ENCODE results near the gene PHACTR1. TPM values are rescaled to one million over a fixed set of nuclear protein-coding genes. Genes with fewer than 3 reads are reported as not detected.
A peak's percentile ranks its signal among the peaks of the same experiment; 100 is the strongest.

PHACTR1 gene
- total and polyA plus RNA-seq, 2 of the 4 experiments (the other 2 are of a cell fraction), result not detected

DNA sequence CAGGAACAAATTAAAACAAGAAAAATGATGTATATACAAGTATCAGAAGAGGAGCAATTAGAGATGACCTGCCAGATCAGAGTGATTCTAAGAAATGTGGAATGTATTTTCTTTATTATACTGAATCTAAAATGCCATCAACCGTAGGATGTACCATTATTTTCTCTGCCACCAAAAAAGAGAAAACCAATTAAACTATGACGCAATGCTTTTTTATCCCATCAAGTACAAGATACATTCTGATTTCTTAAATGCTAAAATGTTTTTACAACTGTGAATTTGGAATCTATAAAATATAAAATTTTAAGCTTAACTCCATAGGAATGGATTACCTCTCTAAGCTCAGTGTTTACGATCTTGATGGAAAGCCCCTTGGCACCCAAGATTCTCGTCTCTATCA lies 85.9 kb downstream of the PHACTR1 start:
- Histone ChIP-seq H2BK5ac (ENCODE audit: low read depth, low read length, poor library complexity, severe bottlenecking) (no peak overlapping the region), H3K18ac (ENCODE audit: low read depth, low read length) (no peak overlapping the region), H3K23ac (ENCODE audit: low read depth, low read length) (no peak overlapping the region), H3K14ac (replicated peaks; ENCODE audit: low read depth, low read length) (no peak overlapping the region), H2BK120ac (ENCODE audit: low read depth, low read length) (no peak overlapping the region), H4K5ac (ENCODE audit: low read depth, low read length) (no peak overlapping the region), H3K9ac (ENCODE audit: low read depth, low read length) (no peak overlapping the region), H3K56ac (ENCODE audit: extremely low read depth, insufficient read depth, low read length) (no peak overlapping the region), H3K4me3 (ENCODE audit: insufficient read depth, low read depth, low read length) (no peak overlapping the region), H2AK9ac (replicated peaks; ENCODE audit: low read depth, low read length, poor library complexity) (no peak overlapping the region), H3K79me1 (ENCODE audit: low read depth in 1 of 2, low read length in 2 of 2) (no peaks in the 10 kb centered on the region), H3K9me3 (ENCODE audit: control insufficient read depth, insufficient read depth, low read length) (peaks cover 4% of the 10 kb centered on the region), H3K4ac (ENCODE audit: low read depth, low read length) (no peak overlapping the region), H3K9me1 (ENCODE audit: insufficient read depth, low read length) (no peaks in the 10 kb centered on the region), H4K91ac (ENCODE audit: insufficient read depth, low read depth, low read length) (no peak overlapping the region), H3K4me1 (ENCODE audit: control insufficient read depth, insufficient read depth, low read length) (no peaks in the 10 kb centered on the region), H3K36me3 (ENCODE audit: control insufficient read depth, insufficient read depth, low read length) (no peaks in the 10 kb centered on the region), H3K27me3 (ENCODE audit: control insufficient read depth, insufficient read depth, low read length) (no peaks in the 10 kb centered on the region), H4K20me1 (ENCODE audit: insufficient read depth, low read length) (no peaks in the 10 kb centered on the region), H4K8ac (ENCODE audit: low read depth in 2 of 2, low read length in 2 of 2) (no peak overlapping the region), H2AFZ (replicated peaks; ENCODE audit: low read length, poor library complexity) (no peak overlapping the region), H3K4me2 (ENCODE audit: low read depth, low read length) (no peak overlapping the region), H2BK20ac (ENCODE audit: low read depth, low read length) (no peak overlapping the region), H2BK15ac (ENCODE audit: low read depth, low read length) (no peak overlapping the region), H2AK5ac (ENCODE audit: low read depth, low read length) (no peak overlapping the region), H3K27ac (ENCODE audit: insufficient read depth, low read length) (no peak overlapping the region)
- WGBS, 2 experiments (ENCODE audit: extremely low coverage in 2 of 2, insufficient read length in 1 of 2), result no CpG with 5 or more reads among the region's 4 CpGs
- ChIA-PET POLR2A (ENCODE audit: unreplicated experiment) (no interaction called here), CTCF (no interaction called here)
- no peak for TF ChIP-seq POLR2A (IDR thresholded peaks at IDR 0.05; ENCODE audit: low read depth, low read length)
- TF ChIP-seq NFE2L2 (IDR thresholded peaks at IDR 0.05; ENCODE audit: low read depth, low read length), result no peak
- TF ChIP-seq USF2 (IDR thresholded peaks at IDR 0.05; ENCODE audit: low read depth, low read length), result no peak
- peak; percentile 62; the same call in 1 of the 2 replicates for TF ChIP-seq CEBPB (IDR thresholded peaks at IDR 0.05; ENCODE audit: low read depth, low read length)
- TF ChIP-seq BHLHE40 (IDR thresholded peaks at IDR 0.05; ENCODE audit: low read depth, low read length), result no peak
- no peak for TF ChIP-seq RAD21 (IDR thresholded peaks at IDR 0.05; ENCODE audit: low read length)
- TF ChIP-seq, protein P1, sequence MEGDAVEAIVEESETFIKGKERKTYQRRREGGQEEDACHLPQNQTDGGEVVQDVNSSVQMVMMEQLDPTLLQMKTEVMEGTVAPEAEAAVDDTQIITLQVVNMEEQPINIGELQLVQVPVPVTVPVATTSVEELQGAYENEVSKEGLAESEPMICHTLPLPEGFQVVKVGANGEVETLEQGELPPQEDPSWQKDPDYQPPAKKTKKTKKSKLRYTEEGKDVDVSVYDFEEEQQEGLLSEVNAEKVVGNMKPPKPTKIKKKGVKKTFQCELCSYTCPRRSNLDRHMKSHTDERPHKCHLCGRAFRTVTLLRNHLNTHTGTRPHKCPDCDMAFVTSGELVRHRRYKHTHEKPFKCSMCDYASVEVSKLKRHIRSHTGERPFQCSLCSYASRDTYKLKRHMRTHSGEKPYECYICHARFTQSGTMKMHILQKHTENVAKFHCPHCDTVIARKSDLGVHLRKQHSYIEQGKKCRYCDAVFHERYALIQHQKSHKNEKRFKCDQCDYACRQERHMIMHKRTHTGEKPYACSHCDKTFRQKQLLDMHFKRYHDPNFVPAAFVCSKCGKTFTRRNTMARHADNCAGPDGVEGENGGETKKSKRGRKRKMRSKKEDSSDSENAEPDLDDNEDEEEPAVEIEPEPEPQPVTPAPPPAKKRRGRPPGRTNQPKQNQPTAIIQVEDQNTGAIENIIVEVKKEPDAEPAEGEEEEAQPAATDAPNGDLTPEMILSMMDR (conservative IDR thresholded peaks at IDR 0.05; ENCODE audit: low read depth, low read length), result no peak
- TF ChIP-seq, protein P2, sequence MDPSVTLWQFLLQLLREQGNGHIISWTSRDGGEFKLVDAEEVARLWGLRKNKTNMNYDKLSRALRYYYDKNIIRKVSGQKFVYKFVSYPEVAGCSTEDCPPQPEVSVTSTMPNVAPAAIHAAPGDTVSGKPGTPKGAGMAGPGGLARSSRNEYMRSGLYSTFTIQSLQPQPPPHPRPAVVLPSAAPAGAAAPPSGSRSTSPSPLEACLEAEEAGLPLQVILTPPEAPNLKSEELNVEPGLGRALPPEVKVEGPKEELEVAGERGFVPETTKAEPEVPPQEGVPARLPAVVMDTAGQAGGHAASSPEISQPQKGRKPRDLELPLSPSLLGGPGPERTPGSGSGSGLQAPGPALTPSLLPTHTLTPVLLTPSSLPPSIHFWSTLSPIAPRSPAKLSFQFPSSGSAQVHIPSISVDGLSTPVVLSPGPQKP (IDR thresholded peaks at IDR 0.05; ENCODE audit: borderline replicate concordance, low read depth, low read length), result no peak
- ATAC-seq (ENCODE audit: low read depth), result no peak
- in situ Hi-C loops (cut with MboI; ENCODE audit: low sequenced_read_pairs), result no loop called here
- no TSS peak for BruUV-seq (replicated peaks)
- intact Hi-C loops (cut with micrococcal nuclease), result no loop called here
- dilution Hi-C loops (cut with HindIII; ENCODE audit: low sequenced_read_pairs, unreplicated experiment), result no loop called here
- DNase-seq, result no peak
